ENCODE results near the gene MAP3K2.

MAP3K2 gene

GRCh38 chr2:127406454-127406853, 18.7 kb upstream of the MAP3K2 start:
- DNase-seq (ENCODE audit: low read depth in 3 of 3) = no peak

GRCh38 chr2:127405255-127405610, 17.5 kb upstream of the MAP3K2 start:
- no peak for DNase-seq (ENCODE audit: low read depth in 3 of 3)

- no peak for DNase-seq (ENCODE audit: low read depth in 3 of 3)
Measured at GRCh38 chr2:127404466-127405254, 16.9 kb upstream of the MAP3K2 start.

- DNase-seq (ENCODE audit: low read depth in 3 of 3) = no peak
Measured at GRCh38 chr2:127403460-127403859, 15.7 kb upstream of the MAP3K2 start.

GRCh38 chr2:127401757-127402695, 14.3 kb upstream of the MAP3K2 start:
- DNase-seq (ENCODE audit: low read depth in 3 of 3) = no peak

GRCh38 chr2:127400897-127401756, 13.4 kb upstream of the MAP3K2 start:
- no peak for DNase-seq (ENCODE audit: low read depth in 3 of 3)

- DNase-seq (ENCODE audit: low read depth in 3 of 3) = no peak
Measured at GRCh38 chr2:127400533-127400896, 12.7 kb upstream of the MAP3K2 start.

- DNase-seq (ENCODE audit: low read depth in 3 of 3) = no peak
Measured at GRCh38 chr2:127398239-127398590, 10.4 kb upstream of the MAP3K2 start.

- DNase-seq (ENCODE audit: low read depth in 3 of 3) = no peak
Measured at GRCh38 chr2:127397568-127398238, 9.9 kb upstream of the MAP3K2 start.

- DNase-seq (ENCODE audit: low read depth in 3 of 3) = no peak
Measured at GRCh38 chr2:127394492-127394891, 6.7 kb upstream of the MAP3K2 start.

- DNase-seq (ENCODE audit: low read depth in 3 of 3) = no peak
Measured at GRCh38 chr2:127392828-127393578, 5.2 kb upstream of the MAP3K2 start.

- no peak for DNase-seq (ENCODE audit: low read depth in 3 of 3)
Measured at GRCh38 chr2:127392133-127392827, 4.5 kb upstream of the MAP3K2 start.

- DNase-seq (ENCODE audit: low read depth in 3 of 3) = no peak
Measured at GRCh38 chr2:127389778-127390435, 2.1 kb upstream of the MAP3K2 start.

GRCh38 chr2:127388423-127389164, 819 bp upstream of the MAP3K2 start:
- no peak for DNase-seq (ENCODE audit: low read depth in 3 of 3)

GRCh38 chr2:127386764-127387654, 766 bp downstream of the MAP3K2 start:
- DNase-seq (ENCODE audit: low read depth in 3 of 3) = peak; percentile 51 to 62 (median 60)

GRCh38 chr2:127386246-127386645, 1.5 kb downstream of the MAP3K2 start:
- DNase-seq (ENCODE audit: low read depth in 3 of 3) = no peak

GRCh38 chr2:127384529-127384928, 3.2 kb downstream of the MAP3K2 start:
- DNase-seq (ENCODE audit: low read depth in 3 of 3) = no peak

- DNase-seq (ENCODE audit: low read depth in 3 of 3) = no peak
Measured at GRCh38 chr2:127382831-127383230, 4.9 kb downstream of the MAP3K2 start.
